GM19238 (cell line): ENCODE results near the gene B4GALT1.
"Not testable (repeated sequence)": the region's sequence is repeated elsewhere in the genome, so short reads cannot be mapped to it uniquely, and the experiment has no call there.

Experiments used
- DNase-seq: peaks from one replicate; pipeline ENCODE4 v3.0.0; 2011; ENCODE audit warnings: low spot score; ENCODE audit not compliant: insufficient read length

B4GALT1 gene

DNA sequence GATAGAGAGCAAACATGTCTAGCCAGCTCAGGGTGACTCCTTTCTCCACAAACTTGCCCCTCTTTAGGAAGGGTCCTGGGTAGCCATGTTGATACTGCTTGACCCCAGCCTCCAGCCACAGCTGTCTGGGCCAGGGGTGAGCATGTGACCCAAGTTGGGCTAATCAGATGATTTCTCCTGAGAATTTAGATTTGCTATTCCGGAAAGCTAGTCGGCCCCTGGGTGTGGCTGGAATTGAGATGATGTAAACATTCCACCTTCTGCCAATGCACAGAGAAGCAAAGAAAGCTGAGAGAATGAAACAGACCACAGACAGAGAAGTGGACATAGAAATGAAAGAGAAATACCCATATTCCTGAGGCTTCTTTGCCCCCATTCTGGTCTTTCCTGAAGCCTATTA lies 17.8 kb upstream of the B4GALT1 start:
- DNase-seq: no peak

DNA sequence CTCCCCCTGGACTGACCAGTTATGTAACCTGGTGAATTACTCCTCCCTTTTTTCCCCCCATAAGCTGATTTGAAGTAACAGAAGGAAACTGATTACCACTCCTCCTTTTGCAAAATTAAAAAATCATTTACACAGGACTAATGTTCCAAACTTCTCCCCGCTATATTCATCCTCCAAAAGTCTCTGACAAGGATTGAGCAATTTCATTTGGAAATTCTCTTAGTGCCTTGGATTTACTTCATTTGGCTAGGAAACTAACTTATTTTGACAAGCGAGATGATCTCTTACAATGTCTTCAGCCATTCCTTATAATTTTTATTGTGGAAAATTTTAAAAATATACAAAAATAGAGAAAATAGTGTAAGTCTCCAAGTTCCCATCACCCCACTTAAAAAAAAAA lies 15.4 kb upstream of the B4GALT1 start:
- no peak for DNase-seq

DNA sequence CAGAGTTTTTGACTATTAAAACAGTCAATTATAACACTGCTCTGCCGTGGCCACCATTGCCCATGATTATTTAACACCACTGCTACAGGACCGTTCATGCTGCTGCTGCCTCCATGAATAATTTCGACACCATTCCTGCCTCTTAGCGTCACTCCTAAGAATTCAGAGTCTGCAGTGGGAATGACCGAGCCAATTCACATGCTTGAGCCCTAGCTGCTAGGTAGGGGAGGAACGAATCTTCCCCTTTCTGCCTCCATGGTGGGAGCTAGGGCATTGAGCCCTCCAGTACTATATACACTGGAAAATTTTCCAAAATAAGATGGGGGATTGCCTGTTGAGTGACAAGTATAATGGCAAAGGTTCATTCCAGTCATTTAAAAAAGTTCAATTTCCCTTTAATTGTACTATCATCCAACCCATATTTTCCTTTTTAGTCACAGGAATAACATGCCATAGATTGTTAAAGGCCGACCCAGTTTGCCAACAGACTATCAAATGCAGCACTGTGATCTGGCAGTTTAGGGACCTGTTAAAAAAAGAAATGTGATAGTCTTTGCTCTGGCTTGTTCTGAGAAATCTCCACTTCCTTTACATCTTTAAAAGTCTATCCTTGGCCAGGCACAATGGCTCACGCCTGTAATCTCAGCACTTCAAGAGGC lies 13.5 kb upstream of the B4GALT1 start:
- DNase-seq: no peak

DNA sequence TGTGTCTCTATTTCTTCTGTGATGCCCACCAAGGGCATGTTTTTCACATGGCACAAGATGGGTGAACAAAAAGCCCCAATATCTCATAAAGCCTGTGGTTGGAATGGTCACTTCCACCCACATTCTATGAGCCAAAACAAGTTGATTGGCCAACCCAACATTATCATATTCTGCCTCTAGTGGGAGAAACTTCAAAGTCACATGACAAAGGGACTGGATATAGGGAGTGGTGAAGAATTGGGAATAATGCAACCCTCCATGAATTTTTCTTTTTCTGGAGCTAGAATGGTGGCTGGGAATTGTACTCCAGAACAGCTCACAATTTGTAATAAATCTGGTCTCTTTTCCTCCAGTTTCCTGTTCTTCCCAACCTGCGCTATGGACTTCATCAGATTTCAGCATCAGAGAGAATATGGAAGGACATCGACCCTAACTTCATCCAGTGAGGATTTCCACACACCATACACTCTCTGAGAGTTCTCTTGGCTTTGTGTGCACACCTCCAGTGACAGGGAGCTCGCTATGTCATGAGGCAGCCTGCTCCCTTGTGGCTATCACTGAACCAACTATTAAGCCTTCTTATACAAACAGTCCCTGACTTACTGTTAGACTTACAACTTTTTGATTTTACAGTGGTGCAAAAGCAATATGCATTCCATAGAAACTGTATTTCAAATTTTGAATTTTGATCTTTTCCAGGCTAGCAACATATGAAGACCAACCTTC lies 12.0 kb upstream of the B4GALT1 start:
- DNase-seq: no peak

DNA sequence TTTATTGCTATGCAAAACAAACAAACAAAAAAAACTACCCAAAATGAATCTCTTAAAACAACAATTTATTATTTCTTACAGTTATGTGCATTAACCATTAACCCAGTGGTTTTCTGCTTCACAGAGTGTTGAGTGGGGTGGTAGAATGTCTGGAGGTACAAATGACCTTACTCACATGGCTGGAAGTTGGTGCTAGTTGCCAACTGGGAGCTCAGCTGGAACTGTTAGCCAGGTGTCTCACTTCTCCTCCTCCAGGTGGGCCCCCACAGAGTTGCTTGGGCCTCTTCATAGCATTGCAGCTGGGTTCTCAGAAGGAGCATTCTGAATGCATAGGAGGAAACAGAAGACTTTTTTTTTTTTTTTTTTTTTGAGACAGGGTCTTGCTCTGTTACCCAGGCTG lies 10.5 kb upstream of the B4GALT1 start:
- no peak for DNase-seq

DNA sequence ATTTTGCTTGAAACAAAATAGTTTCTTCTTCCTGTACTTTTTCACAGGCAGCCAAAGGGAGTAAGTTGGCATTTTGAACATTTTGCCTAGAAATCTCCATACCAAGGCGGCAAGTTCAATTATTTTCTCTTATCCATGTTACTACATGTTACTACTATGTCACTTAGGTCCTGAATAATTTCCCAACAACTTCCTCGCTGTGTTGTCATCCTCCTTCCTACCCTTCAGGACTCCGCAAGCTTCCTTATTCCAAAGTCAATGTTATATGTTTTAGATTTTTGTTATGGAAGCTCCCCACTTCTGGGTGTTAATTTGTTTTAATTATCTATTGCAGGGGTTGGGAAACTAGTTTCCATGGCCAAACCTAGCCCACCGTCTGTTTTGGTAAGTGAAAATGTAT lies 9.9 kb upstream of the B4GALT1 start:
- DNase-seq: no peak

DNA sequence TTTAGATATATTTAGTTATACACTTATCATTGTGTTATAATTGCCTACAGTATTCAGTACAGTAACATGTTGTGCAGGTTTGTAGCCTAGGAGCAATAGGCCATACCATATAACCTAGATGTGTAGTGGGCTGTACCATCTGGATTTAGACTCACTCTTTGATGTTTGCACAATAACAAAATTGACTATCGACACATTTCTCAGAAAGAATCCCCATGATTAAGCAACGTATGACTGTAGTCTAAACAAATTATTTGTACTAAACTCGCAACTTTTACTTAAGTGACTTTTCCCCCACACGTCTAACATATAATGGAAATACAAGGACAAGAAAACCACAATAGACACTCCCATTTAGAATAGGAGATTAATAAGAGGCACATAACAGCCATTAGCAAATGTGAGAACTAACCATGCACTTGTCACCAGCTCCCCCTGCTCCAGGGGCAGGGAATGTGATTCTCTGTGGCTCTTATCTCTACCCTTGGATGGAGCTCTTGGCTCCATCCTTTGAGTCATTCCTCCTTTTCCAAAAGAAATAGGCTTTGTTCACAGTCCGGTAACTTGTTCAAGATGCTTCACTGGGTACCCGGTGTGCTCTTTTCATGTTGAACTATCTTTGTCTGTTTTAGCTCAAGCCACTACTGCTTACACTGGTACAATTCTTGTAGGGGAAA lies 8.7 kb upstream of the B4GALT1 start:
- DNase-seq: no peak

DNA sequence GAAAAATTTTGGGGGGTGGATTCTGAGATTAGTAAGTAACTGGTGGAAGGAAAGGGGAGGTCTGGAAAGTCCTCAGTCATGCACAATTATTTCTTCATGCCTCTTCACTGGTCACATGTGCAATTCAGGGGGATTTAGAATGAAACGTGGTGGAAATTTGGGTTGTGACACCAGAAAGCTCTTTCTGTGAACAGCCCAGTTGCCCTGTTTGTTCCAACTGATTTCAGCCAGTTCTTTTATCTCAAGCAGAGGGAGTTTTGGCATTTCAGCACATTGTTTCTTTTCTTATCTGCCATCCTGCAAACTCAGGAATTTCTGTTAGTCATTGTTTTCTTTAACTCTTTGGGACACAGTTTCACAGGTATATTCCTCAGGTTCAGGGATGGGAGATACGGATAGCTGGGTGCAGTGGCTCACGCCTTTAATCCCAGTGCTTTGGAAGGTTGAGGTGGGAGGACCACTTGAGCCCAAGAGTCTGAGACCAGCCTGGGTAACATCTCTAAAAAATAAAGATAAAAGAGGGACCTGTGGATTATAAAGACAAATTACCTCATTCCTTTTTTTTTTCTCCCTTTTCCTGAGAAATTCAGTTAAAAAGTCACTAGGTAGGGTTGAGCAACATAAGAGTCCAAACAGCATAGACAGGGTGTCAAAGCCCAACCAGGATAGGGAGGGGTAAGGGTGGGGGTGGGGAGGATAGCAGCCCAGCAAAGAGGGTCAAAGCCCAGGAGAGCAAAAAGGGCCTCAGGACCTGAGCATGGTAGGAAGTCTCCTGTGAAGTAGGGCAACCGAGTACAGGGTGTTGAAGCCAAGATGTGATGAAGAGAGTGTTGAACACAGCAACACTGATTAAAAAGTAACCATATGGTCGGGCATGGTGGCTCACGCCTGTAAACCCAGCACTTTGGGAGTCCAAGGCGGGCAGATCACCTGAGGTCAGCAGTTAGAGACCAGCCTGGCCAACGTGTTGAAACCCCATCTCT lies 5.4 kb upstream of the B4GALT1 start:
- no peak for DNase-seq

DNA sequence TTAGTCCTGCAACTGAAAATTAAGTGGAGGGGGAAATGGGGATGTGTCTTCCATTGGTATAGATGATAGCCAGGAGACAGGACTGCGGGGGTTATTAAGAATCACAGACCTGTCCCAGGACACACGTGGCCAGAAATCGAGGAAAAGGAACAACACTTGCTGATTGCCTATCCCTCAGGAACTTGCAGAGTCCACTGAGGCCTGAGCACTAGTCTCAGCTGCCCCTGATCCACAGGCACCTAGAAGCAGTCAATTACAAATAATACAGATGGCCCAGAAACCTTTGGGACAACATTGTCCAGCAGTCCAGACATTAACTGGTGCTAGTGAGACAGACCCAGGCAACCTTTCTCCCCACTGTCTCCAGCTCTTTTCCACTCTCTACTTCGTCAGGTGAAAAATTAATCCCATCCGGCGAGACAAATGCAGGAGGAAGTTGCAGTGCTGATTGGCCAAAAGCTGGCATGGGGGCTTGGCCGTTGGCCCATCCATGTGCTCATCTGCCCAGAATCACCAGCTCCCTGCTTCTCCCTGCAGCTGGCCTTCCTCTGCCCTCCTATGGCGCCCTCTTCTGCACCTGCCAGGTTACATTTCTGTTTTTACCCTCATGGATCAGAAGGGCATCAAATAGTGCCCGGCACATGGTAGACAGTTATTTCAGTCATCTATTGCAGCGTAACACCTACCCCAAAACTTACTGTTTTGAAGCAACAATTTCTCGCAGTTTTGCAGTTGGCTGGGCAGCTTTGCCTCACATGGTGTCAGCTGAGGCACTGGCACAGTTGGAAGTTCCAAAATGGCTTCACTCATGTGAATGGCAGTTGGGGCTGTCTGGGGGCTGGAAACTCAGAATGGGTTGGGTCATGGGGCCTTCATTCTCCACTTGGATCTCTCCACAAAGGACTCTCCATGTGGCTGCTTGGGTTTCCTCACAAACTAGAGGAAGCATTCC lies 3.6 kb upstream of the B4GALT1 start:
- no peak for DNase-seq

DNA sequence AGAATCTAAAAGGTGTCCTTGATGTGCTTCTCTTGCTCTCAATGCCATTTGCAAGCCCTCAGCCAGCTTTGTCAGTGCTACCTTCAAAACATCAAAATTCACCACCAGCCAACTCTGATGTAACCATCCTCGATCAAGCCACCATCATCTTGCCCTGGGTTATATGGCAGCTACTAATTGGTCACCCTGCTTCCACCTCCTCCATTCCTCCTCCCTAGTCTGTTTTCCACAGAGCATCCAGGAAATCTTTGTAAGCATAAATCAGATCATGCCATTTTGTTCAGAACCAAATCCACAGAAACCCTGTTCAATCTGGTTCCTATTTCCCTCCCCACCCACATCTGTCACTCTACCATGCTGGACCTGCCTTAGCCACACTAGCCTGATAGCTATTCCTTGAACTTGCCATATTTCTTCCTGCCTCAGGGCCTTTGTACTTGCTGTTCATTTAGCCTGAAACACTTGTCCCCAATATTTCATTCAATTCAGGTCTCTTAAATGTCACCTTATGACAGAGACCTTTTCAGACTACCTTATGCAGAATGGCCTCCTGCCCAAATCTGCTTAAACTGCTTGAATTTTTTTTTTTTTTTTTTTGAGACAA lies 1.9 kb upstream of the B4GALT1 start:
- no peak for DNase-seq

DNA sequence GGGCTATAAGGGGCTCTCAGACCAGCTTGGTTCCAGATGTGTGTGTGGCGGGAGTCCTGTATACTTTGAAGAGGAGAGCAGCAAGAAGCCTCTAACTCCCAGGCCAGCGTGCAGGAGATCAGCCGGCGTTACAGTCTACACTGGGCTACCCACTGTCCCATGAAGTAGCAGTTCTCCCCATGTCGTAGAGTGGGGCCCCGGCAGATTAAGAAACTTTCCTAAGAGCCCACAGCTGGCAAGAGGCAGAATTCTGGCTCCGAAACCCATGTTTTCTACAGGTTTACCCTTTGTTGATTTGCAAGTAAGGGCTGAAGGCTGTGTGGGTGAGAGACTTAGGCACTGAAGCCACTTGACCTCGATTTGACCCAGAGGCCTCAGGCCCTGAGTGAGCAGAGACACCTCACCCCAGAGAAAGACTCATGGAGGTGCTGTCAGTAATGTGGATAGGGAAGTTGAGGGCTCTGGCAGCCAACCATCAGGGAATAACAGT lies 881 bp upstream of the B4GALT1 start:
- no peak for DNase-seq

DNA sequence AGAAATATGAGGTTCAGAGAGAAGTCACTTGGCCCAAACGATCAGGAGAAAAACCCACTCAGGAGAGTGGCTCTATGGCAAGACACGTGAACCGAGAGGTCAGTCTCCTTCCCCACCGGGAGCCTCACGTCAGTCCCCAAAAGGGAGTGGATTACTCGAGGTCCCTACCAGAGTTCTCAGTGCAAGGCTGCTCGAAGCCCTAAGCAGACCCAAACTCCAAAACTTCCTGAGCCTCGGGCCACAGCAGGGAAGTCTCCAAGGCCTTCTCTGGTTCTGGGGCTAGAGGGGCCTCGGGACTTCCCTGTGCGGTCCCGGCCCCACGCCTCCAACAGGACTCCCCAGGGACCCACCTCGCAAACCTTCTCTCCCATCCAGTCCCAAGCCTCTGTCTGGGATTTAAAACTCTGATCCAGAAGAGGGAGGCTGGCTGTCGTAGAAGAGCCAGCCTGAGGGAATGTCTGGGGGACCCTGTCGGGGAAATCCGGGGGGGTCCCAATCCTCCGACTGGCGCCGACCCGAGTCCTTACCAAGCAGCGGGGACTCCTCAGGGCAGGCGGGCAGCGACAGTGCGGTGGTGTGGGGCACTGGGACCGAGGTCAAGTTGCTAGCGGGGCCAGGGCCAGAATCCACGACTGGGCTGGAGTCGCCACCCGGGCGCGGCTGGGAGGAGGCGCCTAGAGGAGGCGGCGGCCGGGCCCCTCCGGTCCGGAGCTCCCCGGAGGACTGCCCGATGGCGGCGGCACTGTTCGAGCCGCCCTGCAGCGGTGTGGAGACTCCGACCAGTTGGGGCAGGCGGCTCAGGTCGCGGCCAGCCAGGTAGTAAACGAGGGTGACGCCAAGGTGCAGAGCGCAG lies 679 bp downstream of the B4GALT1 start:
- no peak for DNase-seq

DNA sequence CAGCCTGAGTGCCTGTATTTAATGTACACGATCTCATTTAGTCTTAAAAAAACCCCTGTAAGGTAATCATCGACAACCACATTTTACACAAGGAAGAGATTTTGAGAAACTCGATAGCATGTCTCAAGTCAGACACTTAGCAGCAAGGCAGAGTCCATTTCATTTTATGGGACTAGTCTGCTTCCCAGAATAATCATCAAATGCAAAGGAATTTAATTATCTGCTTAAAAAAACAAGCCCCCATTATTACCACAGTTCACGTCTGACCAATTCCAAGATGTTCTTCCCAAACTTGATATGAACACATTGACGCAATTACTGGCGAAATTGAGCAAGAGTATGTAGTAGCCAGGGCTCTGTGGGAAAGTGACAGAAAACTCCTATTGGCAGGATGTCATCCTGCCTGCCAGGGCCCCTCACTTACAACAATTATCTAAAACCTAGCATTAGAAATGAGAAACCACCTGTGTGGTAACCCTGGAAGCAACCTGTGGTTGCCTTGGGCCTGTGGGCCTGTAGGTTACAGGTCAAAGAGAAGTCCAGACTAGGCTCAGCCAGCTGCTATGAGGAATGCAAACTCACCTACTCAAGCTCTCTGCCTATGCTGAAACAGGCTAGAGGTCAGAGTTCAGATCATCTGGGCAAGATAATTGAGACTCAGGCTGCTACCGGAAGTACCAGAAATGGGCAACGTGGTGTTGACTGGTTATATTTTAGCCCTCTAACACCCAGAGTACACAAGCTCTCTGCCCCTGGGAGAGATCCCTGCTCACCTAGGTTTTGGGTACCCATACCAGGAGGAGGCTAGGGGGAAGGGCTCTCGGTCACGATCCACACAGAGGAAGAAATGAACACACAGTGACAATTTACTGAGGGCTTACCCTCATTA lies 1.6 kb downstream of the B4GALT1 start:
- DNase-seq: no peak

DNA sequence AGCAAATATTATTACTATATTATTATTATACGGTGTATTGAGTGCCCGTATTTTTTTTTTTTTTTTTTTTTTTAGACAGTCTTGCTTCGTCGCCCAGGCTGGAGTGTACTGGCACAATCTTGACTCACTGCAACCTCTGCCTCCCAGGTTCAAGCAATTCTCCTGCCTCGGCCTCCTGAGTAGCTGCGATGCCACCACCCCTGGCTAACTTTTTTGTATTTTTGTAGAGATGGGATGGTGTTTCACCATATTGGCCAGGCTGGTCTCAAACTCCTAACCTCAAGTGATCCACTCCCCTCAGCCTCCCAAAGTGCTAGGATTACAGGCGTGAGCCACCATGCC lies 2.2 kb downstream of the B4GALT1 start:
- not testable (repeated sequence) for DNase-seq

DNA sequence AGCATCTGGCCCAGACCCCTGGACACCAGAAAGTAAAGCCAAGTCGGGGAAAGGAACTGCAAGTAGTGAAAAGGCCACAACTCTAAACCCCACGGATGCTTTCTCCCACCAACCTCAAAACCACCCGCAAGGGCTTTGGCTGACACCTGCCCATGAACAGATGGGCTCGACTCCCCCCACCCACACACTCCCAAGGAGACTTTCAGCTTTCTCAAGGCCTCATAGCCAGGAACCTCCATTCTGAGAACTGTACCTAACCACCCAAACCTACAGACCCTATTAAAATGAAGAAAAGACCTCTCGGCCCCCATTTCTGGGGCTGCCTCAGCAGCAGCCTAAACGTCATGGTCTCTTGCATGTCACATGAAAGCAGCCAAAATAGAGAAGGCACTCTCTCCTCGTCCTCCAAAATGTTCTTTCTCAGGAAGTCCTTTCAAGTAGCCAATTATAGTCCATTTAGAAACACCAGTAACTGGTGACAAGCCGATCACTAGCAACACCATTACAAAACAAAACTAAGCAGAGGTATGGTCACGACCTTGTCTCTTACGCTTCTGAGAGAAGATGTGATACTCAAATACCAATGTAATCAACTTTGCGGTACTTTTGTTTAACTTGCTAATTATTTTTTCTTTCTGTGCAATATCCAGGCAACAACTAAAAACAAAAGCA lies 2.9 kb downstream of the B4GALT1 start:
- no peak for DNase-seq

DNA sequence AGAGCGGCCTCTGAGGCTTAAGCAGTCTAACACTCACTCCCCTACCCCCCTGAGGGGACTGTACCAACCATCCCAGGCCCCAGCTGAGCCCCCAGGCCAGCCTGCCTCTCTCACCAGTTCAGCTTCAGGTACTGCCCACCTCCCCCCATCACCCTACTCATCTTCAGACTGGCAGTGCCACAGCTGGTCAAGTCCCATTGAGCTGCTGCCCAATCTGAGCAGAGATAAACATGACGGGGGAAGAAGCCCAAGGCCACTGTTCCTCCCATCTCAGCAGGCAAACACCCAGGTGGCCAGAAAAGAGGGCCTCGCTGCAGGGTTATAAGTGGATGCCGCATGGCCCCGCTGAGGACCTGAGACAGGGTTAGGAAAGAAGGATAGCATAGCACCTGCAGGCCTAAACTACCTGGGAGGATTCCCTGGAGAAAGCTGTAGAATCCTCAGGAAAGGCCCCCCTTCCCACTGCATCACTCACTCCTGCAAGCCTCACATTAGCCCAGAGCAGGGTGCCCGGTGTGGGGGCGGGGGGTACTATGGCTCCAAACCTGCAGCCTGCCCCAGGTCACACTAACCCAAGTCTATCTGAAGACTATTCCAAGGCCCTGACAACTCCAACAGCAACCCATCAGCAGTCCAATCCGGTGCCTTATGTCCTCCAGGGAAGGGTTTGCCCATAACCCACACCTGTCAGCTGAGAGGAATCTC lies 3.6 kb downstream of the B4GALT1 start:
- DNase-seq: no peak
